ENCODE measurements around the gene ATG7.

The ATG7 gene

DNA sequence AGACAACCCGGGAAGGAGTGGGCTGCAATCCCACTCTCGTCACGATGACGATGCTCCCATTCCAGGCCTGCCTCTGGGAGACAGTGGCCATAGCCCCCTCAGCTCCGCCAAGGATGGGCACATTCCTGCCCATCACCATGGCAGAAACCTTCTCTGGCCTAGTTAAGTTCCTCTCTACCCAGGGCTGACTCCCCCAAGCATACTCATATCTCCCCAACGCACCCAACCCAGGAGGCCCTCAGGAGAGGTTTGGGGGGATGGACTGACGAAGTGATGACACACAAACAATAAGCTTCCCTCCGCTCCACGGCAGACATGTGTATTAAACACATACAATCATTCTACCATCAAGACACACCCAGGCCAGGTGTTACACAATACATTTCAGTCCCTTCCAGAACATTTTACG is 311.4 kb downstream of the ATG7 start:
- Histone ChIP-seq H3K4me3 (ENCODE audit: low read length) (peak overlapping the region; percentile 64), H3K9me2 (replicated peaks; ENCODE audit: control insufficient read depth, low read length) (no peaks in the 10 kb centered on the region), H3K4me2 (ENCODE audit: low read length) (peak overlapping the region; percentile 80), H3K9me3 (ENCODE audit: control insufficient read depth, insufficient read depth, low read length) (no peaks in the 10 kb centered on the region), H3K36me3 (ENCODE audit: control insufficient read depth, low read length) (peaks cover 55% of the 10 kb centered on the region), H3K27ac (ENCODE audit: low read depth, low read length) (peak overlapping the region; percentile 59), H3F3A (ENCODE audit: control insufficient read depth, insufficient read depth) (peaks cover 22% of the 10 kb centered on the region), H3K27me3 (ENCODE audit: control insufficient read depth, low read length) (no peaks in the 10 kb centered on the region), H3K79me2 (ENCODE audit: control insufficient read depth, low read length) (peaks cover 99% of the 10 kb centered on the region), H3K4me1 (ENCODE audit: control insufficient read depth, low read length) (peaks cover 68% of the 10 kb centered on the region), H4K20me1 (ENCODE audit: control insufficient read depth, insufficient read depth, low read depth, low read length) (peaks cover 46% of the 10 kb centered on the region)
- TF ChIP-seq, protein P1, sequence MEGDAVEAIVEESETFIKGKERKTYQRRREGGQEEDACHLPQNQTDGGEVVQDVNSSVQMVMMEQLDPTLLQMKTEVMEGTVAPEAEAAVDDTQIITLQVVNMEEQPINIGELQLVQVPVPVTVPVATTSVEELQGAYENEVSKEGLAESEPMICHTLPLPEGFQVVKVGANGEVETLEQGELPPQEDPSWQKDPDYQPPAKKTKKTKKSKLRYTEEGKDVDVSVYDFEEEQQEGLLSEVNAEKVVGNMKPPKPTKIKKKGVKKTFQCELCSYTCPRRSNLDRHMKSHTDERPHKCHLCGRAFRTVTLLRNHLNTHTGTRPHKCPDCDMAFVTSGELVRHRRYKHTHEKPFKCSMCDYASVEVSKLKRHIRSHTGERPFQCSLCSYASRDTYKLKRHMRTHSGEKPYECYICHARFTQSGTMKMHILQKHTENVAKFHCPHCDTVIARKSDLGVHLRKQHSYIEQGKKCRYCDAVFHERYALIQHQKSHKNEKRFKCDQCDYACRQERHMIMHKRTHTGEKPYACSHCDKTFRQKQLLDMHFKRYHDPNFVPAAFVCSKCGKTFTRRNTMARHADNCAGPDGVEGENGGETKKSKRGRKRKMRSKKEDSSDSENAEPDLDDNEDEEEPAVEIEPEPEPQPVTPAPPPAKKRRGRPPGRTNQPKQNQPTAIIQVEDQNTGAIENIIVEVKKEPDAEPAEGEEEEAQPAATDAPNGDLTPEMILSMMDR (IDR thresholded peaks at IDR 0.05; ENCODE audit: low read depth, low read length, poor library complexity, severe bottlenecking): no peak
- TF ChIP-seq EZH2phosphoT487 (IDR thresholded peaks at IDR 0.05; ENCODE audit: borderline replicate concordance, low read length): no peak

DNA sequence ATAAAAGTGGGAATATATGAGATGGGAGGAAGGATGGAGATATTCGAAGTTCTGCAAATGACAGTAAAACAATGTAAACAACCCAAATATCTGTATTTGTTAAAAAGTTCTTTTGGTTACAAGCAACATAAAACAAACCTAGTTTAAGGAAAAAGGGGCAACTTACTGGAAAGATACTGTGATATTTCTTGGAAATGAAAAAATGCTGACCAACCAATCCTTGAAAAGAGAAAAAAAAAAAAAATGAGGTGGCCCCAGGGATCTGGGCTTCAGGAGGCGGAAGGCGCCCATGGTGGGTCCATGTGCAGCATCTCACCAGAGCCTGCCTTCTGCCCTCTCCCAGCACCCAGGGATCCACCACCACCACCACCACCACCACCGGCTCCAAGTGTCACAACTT is 312.4 kb downstream of the ATG7 start:
- Histone ChIP-seq H3K79me2 (ENCODE audit: control insufficient read depth, low read length) (peaks cover 100% of the 10 kb centered on the region), H3K9me2 (replicated peaks; ENCODE audit: control insufficient read depth, low read length) (no peaks in the 10 kb centered on the region), H4K20me1 (ENCODE audit: control insufficient read depth, insufficient read depth, low read depth, low read length) (peaks cover 51% of the 10 kb centered on the region), H3K9me3 (ENCODE audit: control insufficient read depth, insufficient read depth, low read length) (no peaks in the 10 kb centered on the region), H3F3A (ENCODE audit: control insufficient read depth, insufficient read depth) (peaks cover 22% of the 10 kb centered on the region), H3K27ac (ENCODE audit: low read depth, low read length) (peak overlapping the region; percentile 59; the same call in 1 of the 2 replicates), H3K4me3 (ENCODE audit: low read length) (peak overlapping the region; percentile 64; the same call in 1 of the 2 replicates), H3K27me3 (ENCODE audit: control insufficient read depth, low read length) (no peaks in the 10 kb centered on the region), H3K4me2 (ENCODE audit: low read length) (peak overlapping the region; percentile 80), H3K4me1 (ENCODE audit: control insufficient read depth, low read length) (peaks cover 74% of the 10 kb centered on the region), H3K36me3 (ENCODE audit: control insufficient read depth, low read length) (peaks cover 61% of the 10 kb centered on the region)
- no peak for TF ChIP-seq EZH2phosphoT487 (IDR thresholded peaks at IDR 0.05; ENCODE audit: borderline replicate concordance, low read length)
- TF ChIP-seq, protein P1 (IDR thresholded peaks at IDR 0.05; ENCODE audit: low read depth, low read length, poor library complexity, severe bottlenecking): no peak

DNA sequence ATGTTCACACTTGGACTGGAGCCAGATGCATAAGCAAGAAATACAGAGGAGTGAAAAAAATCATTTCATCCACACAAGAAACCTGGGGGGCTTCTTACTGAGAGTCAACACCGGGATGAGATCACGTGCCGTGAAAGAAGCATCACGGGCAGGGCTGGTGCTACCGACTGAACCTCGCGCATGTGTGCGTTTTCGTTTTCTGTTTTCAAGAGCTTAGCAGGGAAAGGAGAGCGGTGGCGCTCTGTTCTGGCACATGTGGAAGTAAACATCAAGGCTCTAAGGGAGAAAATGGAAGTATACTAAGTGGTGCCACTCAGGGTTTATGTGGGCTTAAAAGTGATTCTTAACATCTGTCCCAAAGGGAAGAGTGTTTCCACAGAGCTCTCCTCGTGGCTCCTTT is 315.6 kb downstream of the ATG7 start:
- Histone ChIP-seq H3K9me3 (ENCODE audit: control insufficient read depth, insufficient read depth, low read length) (no peaks in the 10 kb centered on the region), H3K4me1 (ENCODE audit: control insufficient read depth, low read length) (peaks cover 84% of the 10 kb centered on the region), H3K4me3 (ENCODE audit: low read length) (no peak overlapping the region), H3K36me3 (ENCODE audit: control insufficient read depth, low read length) (peaks cover 68% of the 10 kb centered on the region), H3K4me2 (ENCODE audit: low read length) (no peak overlapping the region), H3K79me2 (ENCODE audit: control insufficient read depth, low read length) (peaks cover 100% of the 10 kb centered on the region), H3K27ac (ENCODE audit: low read depth, low read length) (no peak overlapping the region), H3K27me3 (ENCODE audit: control insufficient read depth, low read length) (no peaks in the 10 kb centered on the region), H3K9me2 (replicated peaks; ENCODE audit: control insufficient read depth, low read length) (no peaks in the 10 kb centered on the region), H3F3A (ENCODE audit: control insufficient read depth, insufficient read depth) (peaks cover 18% of the 10 kb centered on the region), H4K20me1 (ENCODE audit: control insufficient read depth, insufficient read depth, low read depth, low read length) (peaks cover 41% of the 10 kb centered on the region)
- TF ChIP-seq, protein P1 (IDR thresholded peaks at IDR 0.05; ENCODE audit: low read depth, low read length, poor library complexity, severe bottlenecking): no peak
- no peak for TF ChIP-seq EZH2phosphoT487 (IDR thresholded peaks at IDR 0.05; ENCODE audit: borderline replicate concordance, low read length)

All from DOHH2 (cell line).